Measurements from ENCODE around the gene ANXA4.
"Not testable (repeated sequence)": the region's sequence is repeated elsewhere in the genome, so short reads cannot be mapped to it uniquely, and the experiment has no call there.

Gene ANXA4

DNA sequence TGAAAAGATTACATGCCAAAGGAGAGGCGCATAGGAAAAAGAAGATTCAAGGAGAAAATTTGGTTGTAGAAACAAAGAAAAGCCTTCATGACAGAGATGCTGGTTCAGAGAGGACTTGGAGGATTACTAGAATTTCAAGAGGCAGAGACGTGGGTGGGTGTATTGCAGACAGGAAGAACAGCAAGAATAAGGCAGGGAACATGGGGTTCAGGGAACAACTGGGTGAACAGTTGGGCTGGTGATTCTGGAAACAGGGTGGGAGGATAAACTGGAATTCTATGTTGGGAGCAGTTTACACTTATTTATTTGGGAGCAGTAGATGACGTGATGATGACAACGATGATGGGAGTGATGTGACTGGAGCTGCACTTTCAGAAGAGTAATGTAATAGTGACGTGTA, 69.1 kb downstream of the ANXA4 start:
- Mint-ChIP-seq H3K27me3 (no peaks in the 10 kb centered on the region), H3K27ac (no peak overlapping the region), H3K4me1 (ENCODE audit: low read depth) (no peaks in the 10 kb centered on the region), H3K36me3 (ENCODE audit: low read depth) (peaks cover 4% of the 10 kb centered on the region), H3K9me3 (no peaks in the 10 kb centered on the region), H3K4me3 (no peak overlapping the region)

DNA sequence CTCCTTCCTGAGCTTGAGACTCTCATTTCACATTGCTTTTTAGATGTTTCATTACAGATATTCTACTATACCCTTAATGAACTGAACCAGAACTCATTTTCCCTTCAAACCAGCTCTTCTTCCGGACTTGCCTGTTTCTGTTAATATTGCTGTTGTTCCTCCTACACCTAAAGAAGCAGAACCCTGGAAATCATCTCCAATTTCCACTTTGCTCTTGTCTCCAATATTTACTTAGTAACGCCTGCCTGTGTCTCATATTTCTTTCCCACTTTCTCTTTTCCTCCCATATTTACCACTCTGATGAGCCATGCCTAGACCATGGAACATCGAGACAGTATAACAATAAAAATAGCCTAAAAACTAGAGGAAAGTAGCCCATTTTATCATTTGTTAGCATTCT, 69.7 kb downstream of the ANXA4 start:
- no peaks in the 10 kb centered on the region for H3K4me1 Mint-ChIP-seq (ENCODE audit: low read depth)
- no peak overlapping the region for H3K27ac Mint-ChIP-seq

DNA sequence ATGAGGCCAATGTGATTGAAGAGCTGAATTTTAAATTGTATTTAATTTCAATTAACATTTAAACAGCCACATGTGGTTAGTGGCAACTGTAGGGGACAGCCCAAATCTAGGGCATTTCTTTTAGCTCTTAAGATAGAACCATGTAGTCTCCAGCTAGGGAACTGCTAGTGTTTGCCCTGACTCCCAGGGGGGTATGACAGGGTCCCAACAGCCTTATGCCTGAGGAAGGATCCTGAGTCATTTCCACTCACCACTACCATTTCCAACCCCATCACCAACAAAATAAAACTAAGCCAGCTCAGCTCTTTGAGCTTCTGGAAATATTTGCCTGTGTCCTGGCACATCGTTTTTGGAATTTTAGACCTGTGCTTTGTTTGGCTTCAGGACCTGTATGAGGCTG, 73.8 kb downstream of the ANXA4 start:
- H3K27me3 Mint-ChIP-seq, result no peaks in the 10 kb centered on the region
- H3K36me3 Mint-ChIP-seq (ENCODE audit: low read depth), result peaks cover 4% of the 10 kb centered on the region
- no peaks in the 10 kb centered on the region for H3K9me3 Mint-ChIP-seq
- no peak overlapping the region for H3K27ac Mint-ChIP-seq
- H3K4me3 Mint-ChIP-seq, result no peak overlapping the region
- H3K4me1 Mint-ChIP-seq (ENCODE audit: low read depth), result peaks cover 6% of the 10 kb centered on the region

More for the DNA sequence above, 69.7 kb downstream of the ANXA4 start:
- Mint-ChIP-seq H3K27me3 (no peaks in the 10 kb centered on the region), H3K9me3 (no peaks in the 10 kb centered on the region), H3K4me3 (no peak overlapping the region), H3K36me3 (ENCODE audit: low read depth) (no peaks in the 10 kb centered on the region)

DNA sequence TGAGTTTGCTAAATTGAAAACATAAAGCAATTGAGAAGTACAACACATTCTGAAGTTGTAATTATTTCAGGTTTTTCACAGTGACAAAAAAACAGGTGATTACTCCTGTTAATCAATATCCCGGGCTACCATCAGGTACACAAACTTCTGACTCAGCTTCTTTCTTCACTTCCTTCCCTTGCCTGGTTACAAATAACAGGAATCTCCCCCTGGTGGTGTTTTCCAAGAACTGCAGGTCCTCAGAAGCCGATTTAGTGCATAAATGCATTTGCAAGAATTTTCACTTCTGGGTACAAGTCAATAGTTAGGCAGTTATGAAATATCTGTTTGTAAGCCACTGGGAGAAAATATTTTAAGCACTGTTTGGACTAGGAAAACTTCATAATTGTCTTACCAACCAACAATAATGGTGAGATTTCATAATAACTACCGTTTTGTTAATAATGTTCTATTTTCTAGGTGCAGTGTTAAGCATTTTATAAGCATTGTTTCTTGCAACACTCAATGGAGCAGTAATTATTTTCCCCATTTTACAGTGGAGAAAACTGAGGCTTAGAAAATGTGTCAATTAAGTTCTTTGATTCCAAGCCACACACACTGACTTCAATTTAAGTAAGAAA, 75.1 kb downstream of the ANXA4 start:
- H3K27ac Mint-ChIP-seq, result no peak overlapping the region

DNA sequence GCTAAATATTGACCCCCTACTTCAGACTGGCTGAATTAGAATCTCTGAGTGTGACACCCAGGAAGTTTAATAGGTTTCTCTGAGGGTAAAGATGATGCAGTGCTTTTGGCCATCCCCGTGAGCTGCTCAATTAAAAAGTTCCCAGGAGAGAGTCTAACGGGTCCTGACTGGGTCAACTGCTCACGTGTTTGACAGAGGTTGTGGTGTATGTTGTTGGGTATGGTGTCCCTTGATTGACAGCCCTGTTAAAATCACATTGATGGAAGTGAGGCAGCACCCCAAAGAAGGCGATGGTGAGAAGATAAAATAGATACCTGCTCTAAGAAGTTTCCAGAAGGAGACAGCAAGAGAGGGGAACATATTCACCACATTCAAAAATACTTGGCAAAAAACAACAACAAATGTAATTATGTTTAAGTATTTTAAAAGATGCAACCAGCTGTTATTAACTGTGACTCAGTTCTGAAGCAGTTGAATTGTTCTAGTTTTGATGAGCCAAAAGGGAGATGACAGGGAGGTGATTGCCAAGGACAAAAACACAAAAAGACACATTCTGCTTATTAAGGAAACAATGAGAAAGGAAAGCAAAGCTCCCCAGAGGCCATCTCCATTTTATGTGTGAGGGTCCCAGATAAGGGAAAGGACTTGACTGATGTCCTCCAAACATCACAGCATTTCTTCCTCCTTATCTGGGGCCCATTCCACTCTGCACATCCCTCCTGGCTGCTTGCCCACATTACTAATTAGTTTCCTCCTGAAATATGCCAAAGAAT, 76.0 kb downstream of the ANXA4 start:
- Mint-ChIP-seq H3K4me1 (ENCODE audit: low read depth) (peaks cover 6% of the 10 kb centered on the region), H3K27ac (no peak overlapping the region), H3K27me3 (no peaks in the 10 kb centered on the region), H3K4me3 (no peak overlapping the region), H3K9me3 (no peaks in the 10 kb centered on the region), H3K36me3 (ENCODE audit: low read depth) (peaks cover 4% of the 10 kb centered on the region)

More for the DNA sequence above, 75.1 kb downstream of the ANXA4 start:
- no peak overlapping the region for H3K4me3 Mint-ChIP-seq
- no peaks in the 10 kb centered on the region for H3K9me3 Mint-ChIP-seq
- peaks cover 4% of the 10 kb centered on the region for H3K36me3 Mint-ChIP-seq (ENCODE audit: low read depth)
- peaks cover 6% of the 10 kb centered on the region for H3K4me1 Mint-ChIP-seq (ENCODE audit: low read depth)
- H3K27me3 Mint-ChIP-seq, result no peaks in the 10 kb centered on the region

DNA sequence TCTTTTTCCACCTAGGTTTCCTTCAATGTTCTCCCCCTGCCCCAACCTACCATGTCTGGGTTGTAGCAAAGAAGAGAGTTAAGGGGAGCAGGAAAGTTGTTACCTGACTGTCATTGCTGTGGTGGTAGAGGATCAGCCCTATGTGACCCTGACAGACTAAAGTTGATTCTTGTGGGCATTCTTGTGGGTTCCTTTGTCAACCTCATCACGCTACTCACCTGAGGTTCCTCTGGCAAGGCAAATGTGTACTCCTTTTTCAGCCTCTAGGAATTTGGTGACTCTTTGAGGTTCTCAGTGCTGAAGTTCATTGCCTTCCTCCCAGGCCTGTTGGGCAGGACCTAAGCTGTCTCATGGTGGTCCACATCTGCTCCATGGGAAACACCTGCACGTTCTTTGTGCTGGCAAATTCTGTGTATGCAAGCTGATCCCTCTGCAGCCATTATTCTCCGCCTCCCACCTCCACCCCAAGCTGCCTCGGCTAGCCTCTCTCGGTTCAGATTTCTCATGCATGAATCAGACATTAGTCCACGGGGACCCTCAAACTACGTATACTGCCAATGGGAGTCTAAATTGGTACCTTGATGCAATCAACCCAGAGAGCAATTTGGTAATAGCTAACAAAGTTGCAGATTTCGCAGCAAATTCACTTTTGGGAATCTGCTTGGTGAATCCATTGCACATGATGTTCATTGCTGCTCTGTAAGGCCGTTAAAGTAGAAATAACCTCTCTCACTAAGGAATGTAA, 86.0 kb downstream of the ANXA4 start:
- Mint-ChIP-seq H3K27me3 (no peaks in the 10 kb centered on the region), H3K4me1 (ENCODE audit: low read depth) (peaks cover 48% of the 10 kb centered on the region), H3K27ac (no peak overlapping the region), H3K9me3 (no peaks in the 10 kb centered on the region), H3K36me3 (ENCODE audit: low read depth) (peaks cover 19% of the 10 kb centered on the region), H3K4me3 (peak overlapping the region; percentile 95)

DNA sequence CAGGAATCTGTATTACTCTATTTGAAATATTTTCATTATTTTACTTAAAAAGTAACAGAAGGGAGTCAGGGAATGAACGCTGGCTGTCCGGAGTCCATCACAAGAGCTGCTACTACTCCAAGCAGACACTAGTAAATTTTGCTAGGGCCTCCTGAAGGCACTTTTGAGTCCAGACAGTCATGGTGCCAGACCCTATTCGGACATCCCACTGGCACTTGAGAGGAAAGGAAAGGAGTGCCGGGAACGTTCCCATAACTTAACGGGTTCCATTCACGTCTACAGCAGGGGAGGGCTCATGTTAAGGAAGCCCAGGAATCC, 87.0 kb downstream of the ANXA4 start:
- Mint-ChIP-seq H3K27me3 (no peaks in the 10 kb centered on the region), H3K9me3 (no peaks in the 10 kb centered on the region), H3K4me3 (peak overlapping the region; percentile 95), H3K27ac (peak overlapping the region; percentile 85), H3K4me1 (ENCODE audit: low read depth) (peaks cover 56% of the 10 kb centered on the region), H3K36me3 (ENCODE audit: low read depth) (peaks cover 26% of the 10 kb centered on the region)

DNA sequence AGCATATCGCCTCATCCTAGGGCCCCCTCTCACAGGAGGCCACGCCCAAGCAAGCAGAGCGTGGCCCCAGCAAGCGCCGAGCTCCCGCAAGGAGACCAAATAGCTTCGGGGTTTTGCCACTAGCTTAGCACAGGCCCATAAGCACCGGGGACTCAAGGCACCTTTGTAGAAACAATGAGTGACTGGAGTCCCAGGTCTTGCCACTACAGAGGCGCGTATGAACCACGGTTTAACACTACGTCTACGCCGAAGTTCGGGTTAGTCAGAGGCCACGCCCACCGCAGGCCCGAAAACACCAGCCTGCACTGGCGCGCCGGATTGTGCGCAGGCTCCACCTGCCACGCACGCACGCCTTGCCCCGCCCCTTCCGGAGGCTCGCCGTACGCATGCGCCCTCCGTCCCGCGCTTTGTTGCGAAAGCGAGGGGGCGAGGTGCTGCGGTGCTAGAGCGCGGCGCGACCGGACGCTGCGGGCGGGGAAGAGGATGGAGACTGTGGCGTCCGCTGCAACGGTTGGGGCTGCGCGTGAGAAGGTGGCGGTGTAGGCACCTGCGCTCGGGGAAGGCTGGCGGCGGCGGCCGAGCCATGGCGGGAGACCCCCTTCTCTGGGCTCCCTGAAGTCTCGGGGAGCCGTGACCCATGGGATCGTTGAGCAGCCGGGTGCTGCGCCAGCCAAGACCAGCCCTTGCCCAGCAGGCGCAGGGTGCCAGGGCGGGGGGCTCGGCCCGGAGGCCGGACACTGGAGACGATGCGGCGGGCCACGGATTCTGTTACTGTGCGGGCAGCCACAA, 87.5 kb downstream of the ANXA4 start, which contains the start of gene GMCL1:
Gene GMCL1, plus strand, starts transcription at position 405 of the 789 bp plus-strand sequence. Its CDS starts 233 bp downstream, at position 638.
- H3K27ac Mint-ChIP-seq, result peak within 1 kb of the TSS; percentile 85

DNA sequence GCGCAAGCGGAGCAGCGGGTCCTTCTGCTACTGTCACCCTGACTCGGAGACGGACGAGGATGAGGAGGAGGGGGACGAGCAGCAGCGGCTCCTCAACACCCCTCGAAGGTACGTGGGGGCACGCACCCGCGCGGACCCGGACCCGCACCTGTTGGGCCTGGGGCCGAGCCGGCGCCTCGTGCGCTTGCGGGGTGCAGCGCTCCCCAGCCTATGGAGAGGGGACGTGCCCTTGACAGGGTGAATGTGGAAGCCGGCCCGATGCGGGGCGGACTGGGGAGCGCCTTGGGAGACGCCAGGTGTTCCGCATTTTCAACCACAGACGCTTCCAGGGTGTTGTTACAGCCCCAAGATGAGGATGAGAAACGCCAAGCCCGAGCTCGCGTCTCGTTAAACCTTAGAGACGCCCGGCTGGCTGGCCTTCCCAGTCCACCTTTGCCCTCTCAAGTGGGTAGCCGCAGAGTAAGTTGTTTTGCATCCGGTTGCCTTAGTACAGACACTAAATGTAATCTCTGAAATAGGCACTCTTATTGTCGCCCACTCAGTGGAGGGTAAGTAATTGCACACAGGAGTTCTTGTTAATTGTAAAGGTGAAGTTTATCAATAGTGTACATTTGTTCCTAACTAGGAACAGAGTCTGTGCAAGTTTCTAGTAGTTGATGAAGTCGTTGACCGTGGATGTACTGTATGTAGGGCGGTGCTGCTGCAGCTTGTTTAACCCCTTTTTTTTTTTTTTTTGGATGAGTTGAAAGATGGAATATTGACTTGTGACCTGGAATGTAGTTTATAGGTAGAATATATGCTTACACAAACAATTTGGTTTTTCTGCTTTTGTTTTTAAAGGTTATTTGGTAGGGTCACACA, 88.3 kb downstream of the ANXA4 start:
- Mint-ChIP-seq H3K27me3 (no peaks in the 10 kb centered on the region), H3K4me1 (ENCODE audit: low read depth) (peaks cover 70% of the 10 kb centered on the region), H3K9me3 (no peaks in the 10 kb centered on the region), H3K36me3 (ENCODE audit: low read depth) (peaks cover 39% of the 10 kb centered on the region), H3K27ac (peak overlapping the region; percentile 73), H3K4me3 (peak overlapping the region; percentile 95)

More for the DNA sequence above, 87.5 kb downstream of the ANXA4 start, which contains the start of gene GMCL1:
- Mint-ChIP-seq H3K9me3 (no peaks in the 10 kb centered on the region), H3K36me3 (ENCODE audit: low read depth) (peaks cover 32% of the 10 kb centered on the region), H3K27me3 (no peaks in the 10 kb centered on the region), H3K4me1 (ENCODE audit: low read depth) (peaks cover 62% of the 10 kb centered on the region), H3K4me3 (peak within 1 kb of the TSS; percentile 95)

DNA sequence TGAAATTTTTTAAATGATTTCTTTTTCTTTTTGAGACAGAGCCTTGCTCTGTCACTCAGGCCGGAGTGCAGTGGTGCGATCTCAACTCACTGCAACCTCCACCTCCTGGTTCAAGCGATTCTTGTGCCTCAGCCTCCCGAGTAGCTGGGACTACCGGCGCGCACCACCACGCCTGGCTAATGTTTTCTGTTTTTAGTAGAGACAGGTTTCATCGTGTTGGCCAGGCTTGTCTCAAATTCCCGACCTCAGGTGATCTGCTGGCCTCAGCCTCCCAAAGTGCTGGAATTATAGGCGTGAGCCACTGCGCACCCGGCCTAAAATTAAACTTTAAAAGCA, 88.9 kb downstream of the ANXA4 start:
- peaks cover 43% of the 10 kb centered on the region for H3K36me3 Mint-ChIP-seq (ENCODE audit: low read depth)
- not testable (repeated sequence) for H3K27ac Mint-ChIP-seq, H3K9me3 Mint-ChIP-seq, H3K27me3 Mint-ChIP-seq
- peak overlapping the region; percentile 95 for H3K4me3 Mint-ChIP-seq
- H3K4me1 Mint-ChIP-seq (ENCODE audit: low read depth), result peaks cover 76% of the 10 kb centered on the region

DNA sequence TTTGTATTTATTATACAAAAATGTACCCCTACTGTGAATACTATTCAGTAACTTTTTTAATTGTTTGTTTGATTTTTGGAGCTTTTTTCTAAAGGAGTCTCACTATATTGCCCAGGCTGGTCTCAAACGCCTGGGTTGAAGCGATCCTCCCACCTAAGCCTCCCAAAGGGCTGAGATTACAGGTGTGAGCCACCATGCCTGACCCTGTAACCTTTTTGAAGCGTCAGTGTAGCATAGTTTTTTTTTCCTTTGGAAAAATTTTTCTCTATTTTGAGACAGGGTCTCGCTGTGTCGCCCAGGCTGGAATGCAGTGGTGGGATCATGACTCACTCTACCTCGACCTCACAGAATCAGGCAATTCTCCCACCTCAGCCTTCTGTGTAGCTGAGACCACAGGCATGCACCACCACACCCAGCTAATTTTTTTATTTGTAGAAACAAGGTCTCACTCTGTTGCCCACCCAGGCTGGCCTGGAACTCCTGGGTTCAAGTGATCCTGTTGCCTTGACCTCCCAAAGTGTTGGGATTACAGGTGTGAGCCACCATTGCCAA, 89.5 kb downstream of the ANXA4 start:
- no peaks in the 10 kb centered on the region for H3K27me3 Mint-ChIP-seq
- H3K4me1 Mint-ChIP-seq (ENCODE audit: low read depth), result peaks cover 82% of the 10 kb centered on the region
- H3K9me3 Mint-ChIP-seq, result no peaks in the 10 kb centered on the region
- H3K27ac Mint-ChIP-seq, result peak overlapping the region; percentile 63
- H3K36me3 Mint-ChIP-seq (ENCODE audit: low read depth), result peaks cover 48% of the 10 kb centered on the region
- peak overlapping the region; percentile 95 for H3K4me3 Mint-ChIP-seq

DNA sequence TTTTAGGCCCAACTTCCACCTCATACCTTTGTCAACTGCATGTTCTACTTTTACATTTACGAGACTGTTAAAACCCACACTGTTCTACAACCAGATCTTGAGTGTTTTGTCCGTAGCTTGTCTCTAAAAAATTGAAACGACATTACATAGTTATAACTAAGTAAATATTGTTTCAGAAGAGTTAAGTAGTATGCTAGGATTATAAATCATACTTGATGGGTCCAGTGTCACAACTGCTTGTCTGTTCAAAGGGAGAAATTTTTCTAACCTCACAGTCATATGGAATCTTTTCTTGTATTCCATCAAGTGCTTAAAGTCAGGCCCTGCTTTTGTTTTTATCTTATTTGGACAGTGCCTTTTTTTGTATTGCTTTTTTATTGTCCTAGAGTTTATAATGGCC, 91.8 kb downstream of the ANXA4 start:
- no peaks in the 10 kb centered on the region for H3K9me3 Mint-ChIP-seq
- H3K27me3 Mint-ChIP-seq, result no peaks in the 10 kb centered on the region
- H3K36me3 Mint-ChIP-seq (ENCODE audit: low read depth), result peaks cover 61% of the 10 kb centered on the region
- no peak overlapping the region for H3K27ac Mint-ChIP-seq
- H3K4me1 Mint-ChIP-seq (ENCODE audit: low read depth), result peaks cover 67% of the 10 kb centered on the region
- no peak overlapping the region for H3K4me3 Mint-ChIP-seq

DNA sequence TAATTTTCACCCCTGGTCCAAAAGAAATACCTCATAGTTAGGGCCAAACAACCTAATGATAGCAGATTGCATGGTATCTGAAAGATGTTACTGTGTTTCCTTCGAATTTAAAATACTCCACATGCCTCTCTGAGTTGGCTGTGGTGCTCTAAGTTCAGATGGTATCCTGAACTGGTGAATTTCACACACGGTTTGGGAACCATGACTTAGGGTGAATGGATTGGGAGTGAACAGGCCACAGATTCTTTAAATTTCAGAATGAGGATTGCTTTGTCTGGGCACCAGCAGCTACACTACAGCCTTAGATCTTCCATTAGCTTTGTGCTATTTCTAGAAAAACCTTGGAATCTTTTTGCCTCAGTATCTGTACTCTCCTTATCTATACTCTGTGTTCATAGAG, 93.7 kb downstream of the ANXA4 start:
- no peak overlapping the region for H3K27ac Mint-ChIP-seq
- no peaks in the 10 kb centered on the region for H3K9me3 Mint-ChIP-seq
- H3K4me3 Mint-ChIP-seq, result no peak overlapping the region
- no peaks in the 10 kb centered on the region for H3K27me3 Mint-ChIP-seq
- peaks cover 72% of the 10 kb centered on the region for H3K36me3 Mint-ChIP-seq (ENCODE audit: low read depth)
- peaks cover 58% of the 10 kb centered on the region for H3K4me1 Mint-ChIP-seq (ENCODE audit: low read depth)

DNA sequence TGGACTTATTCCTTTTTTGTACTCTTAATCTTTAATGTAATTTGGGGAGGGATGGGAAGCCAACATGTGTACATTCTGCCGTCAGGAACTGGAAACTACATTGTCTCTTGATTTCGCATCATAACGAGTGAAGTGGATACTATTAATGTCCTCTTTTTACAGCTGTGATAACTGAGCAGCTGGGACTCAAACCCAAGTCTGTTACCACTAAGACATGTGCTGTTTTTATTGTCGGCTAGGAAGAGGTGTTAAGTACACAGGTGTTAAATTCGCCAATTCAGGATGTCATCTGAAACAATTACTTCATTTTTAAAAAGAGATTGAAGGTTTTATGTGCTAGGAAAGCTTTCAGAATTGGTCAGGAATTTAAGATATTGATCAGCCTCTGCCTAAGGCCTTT, 94.4 kb downstream of the ANXA4 start:
- Mint-ChIP-seq H3K4me1 (ENCODE audit: low read depth) (peaks cover 52% of the 10 kb centered on the region), H3K9me3 (no peaks in the 10 kb centered on the region), H3K27me3 (no peaks in the 10 kb centered on the region), H3K36me3 (ENCODE audit: low read depth) (peaks cover 71% of the 10 kb centered on the region), H3K27ac (no peak overlapping the region), H3K4me3 (no peak overlapping the region)
